Measurements from ENCODE around the gene BAG5. TPM values are rescaled to one million over a fixed set of nuclear protein-coding genes. Genes with fewer than 3 reads are reported as not detected.

BAG5 gene
- total and polyA plus RNA-seq, 2 experiments from 2014 or later = 25.8 to 28.6 TPM

DNA sequence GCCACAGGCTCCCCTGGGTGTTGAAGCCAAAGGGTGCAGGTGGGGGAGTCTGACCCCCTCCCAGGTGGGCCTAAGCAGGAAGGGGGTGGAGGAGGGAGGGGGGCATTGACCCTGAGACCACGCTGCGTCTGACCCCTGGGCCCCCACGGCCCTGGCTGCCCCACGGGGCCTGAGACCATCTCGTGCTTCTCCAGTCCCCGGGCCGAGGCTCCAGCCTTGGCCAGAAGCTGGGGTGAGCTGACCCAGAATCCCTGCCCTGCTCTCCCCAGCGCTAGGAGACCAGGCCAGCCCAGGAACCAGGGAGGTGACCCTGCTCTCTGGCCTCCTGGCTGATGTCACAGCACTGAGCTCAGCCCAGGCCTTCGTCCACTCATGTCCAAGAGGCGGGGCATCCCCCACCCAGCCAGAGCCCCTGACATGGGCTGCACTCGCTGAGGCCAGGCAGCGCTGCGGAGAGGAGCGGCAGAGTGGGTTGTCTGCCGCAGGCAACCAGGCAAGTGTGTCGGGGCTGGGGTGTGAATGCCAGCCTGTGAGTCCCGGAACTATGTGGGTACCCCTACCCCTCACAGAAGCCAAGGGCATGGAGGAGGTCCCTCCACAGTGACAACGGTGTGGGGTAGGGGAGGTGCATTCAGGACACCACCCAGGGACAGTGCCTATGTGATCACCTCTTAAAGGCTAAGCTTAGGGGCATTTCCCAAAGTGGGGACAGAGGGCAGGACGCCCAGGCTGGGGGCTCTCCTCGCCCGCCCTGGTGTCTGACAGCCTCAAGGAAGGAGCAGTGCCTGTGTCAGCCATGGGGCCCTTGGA is 27.2 kb downstream of the BAG5 start:
- Histone ChIP-seq H3K4me3 (no peak overlapping the region), H3K4me2 (ENCODE audit: unreplicated experiment) (no peak overlapping the region), H4K20me1 (ENCODE audit: insufficient read depth) (no peaks in the 10 kb centered on the region), H3K79me2 (ENCODE audit: insufficient read depth) (peaks cover 18% of the 10 kb centered on the region), H3K27ac (no peak overlapping the region), H3K36me3 (ENCODE audit: low read depth) (no peaks in the 10 kb centered on the region), H3K9me2 (ENCODE audit: insufficient read depth) (no peaks in the 10 kb centered on the region), H3K9ac (no peak overlapping the region), H3K27me3 (replicated peaks; ENCODE audit: insufficient read depth) (no peaks in the 10 kb centered on the region), H3K4me1 (ENCODE audit: insufficient read depth) (peaks cover 5% of the 10 kb centered on the region), H3K9me3 (ENCODE audit: low read depth) (no peaks in the 10 kb centered on the region), H3F3A (ENCODE audit: insufficient read depth) (peaks cover 5% of the 10 kb centered on the region; the same call in 1 of the 2 replicates), H2AFZ (no peak overlapping the region)
- in situ Hi-C loops (cut with MboI) = no loop called here
- 88 to 89% methylated on average over 14 to 19 of the region's 21 CpGs for WGBS, 2 experiments (ENCODE audit: low coverage in 1 of 2, low lambda C conversion rate in 2 of 2, missing lambda C conversion rate in 2 of 2)
- no peak for DNase-seq
- TF ChIP-seq EZH2 (IDR thresholded peaks at IDR 0.05; ENCODE audit: insufficient read depth, poor library complexity, severe bottlenecking) (no peak), EZH2phosphoT487 (IDR thresholded peaks at IDR 0.05; ENCODE audit: insufficient read depth, low read depth) (no peak)

DNA sequence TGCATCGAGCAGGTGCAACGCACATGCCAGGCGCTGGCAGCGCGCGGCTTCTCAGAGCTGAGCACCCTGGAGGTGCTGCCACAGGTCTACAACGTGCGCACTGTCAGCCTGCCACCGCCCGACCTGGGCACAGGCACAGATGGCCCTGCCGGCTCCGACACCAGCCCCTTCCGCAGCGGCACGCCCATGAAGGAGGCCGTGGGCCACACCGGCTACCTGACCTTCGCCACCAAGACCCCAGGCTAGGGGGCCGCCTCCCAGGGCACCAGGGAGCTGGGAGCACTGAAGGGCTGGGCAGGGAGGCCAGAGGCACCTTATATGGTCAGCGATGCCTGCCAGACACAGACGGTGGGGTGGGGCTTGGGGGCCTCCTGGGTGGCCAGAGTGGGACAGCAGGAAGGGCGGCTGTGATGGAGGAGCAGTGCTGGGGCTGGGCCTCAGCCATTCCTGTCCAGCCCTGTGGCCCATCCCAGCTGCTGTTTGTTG is 27.8 kb downstream of the BAG5 start:
- TF ChIP-seq EZH2 (IDR thresholded peaks at IDR 0.05; ENCODE audit: insufficient read depth, poor library complexity, severe bottlenecking) = no peak
- no peak for TF ChIP-seq EZH2phosphoT487 (IDR thresholded peaks at IDR 0.05; ENCODE audit: insufficient read depth, low read depth)
- DNase-seq = no peak
- no peak overlapping the region for H3K9ac ChIP-seq
- H3K27me3 ChIP-seq (replicated peaks; ENCODE audit: insufficient read depth) = no peaks in the 10 kb centered on the region
- H3K9me2 ChIP-seq (ENCODE audit: insufficient read depth) = no peaks in the 10 kb centered on the region
- no peaks in the 10 kb centered on the region for H3F3A ChIP-seq (ENCODE audit: insufficient read depth)
- H4K20me1 ChIP-seq (ENCODE audit: insufficient read depth) = no peaks in the 10 kb centered on the region
- no peak overlapping the region for H3K4me3 ChIP-seq
- H3K4me2 ChIP-seq (ENCODE audit: unreplicated experiment) = no peak overlapping the region
- no peaks in the 10 kb centered on the region for H3K9me3 ChIP-seq (ENCODE audit: low read depth)
- no peaks in the 10 kb centered on the region for H3K36me3 ChIP-seq (ENCODE audit: low read depth)
- 93 to 94% methylated on average over 17 to 22 of the region's 22 CpGs for WGBS, 2 experiments (ENCODE audit: low coverage in 1 of 2, low lambda C conversion rate in 2 of 2, missing lambda C conversion rate in 2 of 2)
- no peak overlapping the region for H2AFZ ChIP-seq
- in situ Hi-C loops (cut with MboI) = no loop called here
- 0 out of 2 replicates have a peak, but pooled peaks cover 7% of the 10 kb centered on the region for H3K4me1 ChIP-seq (ENCODE audit: insufficient read depth)
- H3K27ac ChIP-seq = no peak overlapping the region
- peaks cover 24% of the 10 kb centered on the region for H3K79me2 ChIP-seq (ENCODE audit: insufficient read depth)

DNA sequence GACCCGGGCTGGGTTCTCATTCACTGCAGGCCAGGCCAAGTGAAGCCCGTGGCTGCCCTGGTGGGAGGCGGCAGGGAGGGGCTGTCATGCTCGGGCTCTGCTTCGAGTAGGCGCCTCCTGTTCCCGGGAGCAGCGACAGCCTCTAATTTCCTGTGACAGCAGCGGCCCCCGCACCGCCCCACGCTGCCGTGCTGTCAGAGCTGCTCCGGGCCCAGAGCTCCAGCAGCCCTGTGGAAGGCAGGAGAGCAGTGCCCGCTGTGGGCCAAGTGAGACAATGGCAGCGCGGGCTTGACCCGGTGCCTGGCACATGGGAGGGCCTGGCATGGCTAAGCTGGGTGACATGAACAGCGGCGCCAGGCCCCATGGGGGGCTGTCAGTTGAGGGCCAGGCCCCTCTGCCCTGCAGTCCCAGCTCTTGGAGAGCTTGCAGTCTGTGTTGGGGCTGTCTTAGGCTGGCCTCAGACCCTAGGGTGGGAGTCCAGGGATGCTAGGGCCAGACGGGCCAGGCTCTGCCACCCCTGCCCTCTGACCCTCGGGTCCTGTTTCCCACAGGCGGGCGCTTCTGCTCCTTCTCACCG is 28.4 kb downstream of the BAG5 start:
- in situ Hi-C loops (cut with MboI) = no loop called here
- no peak overlapping the region for H3K4me2 ChIP-seq (ENCODE audit: unreplicated experiment)
- H3K27me3 ChIP-seq (replicated peaks; ENCODE audit: insufficient read depth) = no peaks in the 10 kb centered on the region
- no peaks in the 10 kb centered on the region for H3K36me3 ChIP-seq (ENCODE audit: low read depth)
- H3K4me3 ChIP-seq = no peak overlapping the region
- peaks cover 30% of the 10 kb centered on the region for H3K79me2 ChIP-seq (ENCODE audit: insufficient read depth)
- 88 to 91% methylated on average over 23 to 24 of the region's 25 CpGs for WGBS, 2 experiments (ENCODE audit: low coverage in 1 of 2, low lambda C conversion rate in 2 of 2, missing lambda C conversion rate in 2 of 2)
- no peak for DNase-seq
- no peaks in the 10 kb centered on the region for H3K9me3 ChIP-seq (ENCODE audit: low read depth)
- no peak overlapping the region for H3K9ac ChIP-seq
- no peaks in the 10 kb centered on the region for H4K20me1 ChIP-seq (ENCODE audit: insufficient read depth)
- no peak overlapping the region for H2AFZ ChIP-seq
- no peak overlapping the region for H3K27ac ChIP-seq
- no peaks in the 10 kb centered on the region for H3K9me2 ChIP-seq (ENCODE audit: insufficient read depth)
- no peak for TF ChIP-seq EZH2 (IDR thresholded peaks at IDR 0.05; ENCODE audit: insufficient read depth, poor library complexity, severe bottlenecking)
- TF ChIP-seq EZH2phosphoT487 (IDR thresholded peaks at IDR 0.05; ENCODE audit: insufficient read depth, low read depth) = no peak
- 0 out of 2 replicates have a peak, but pooled peaks cover 7% of the 10 kb centered on the region for H3K4me1 ChIP-seq (ENCODE audit: insufficient read depth)
- no peaks in the 10 kb centered on the region for H3F3A ChIP-seq (ENCODE audit: insufficient read depth)

DNA sequence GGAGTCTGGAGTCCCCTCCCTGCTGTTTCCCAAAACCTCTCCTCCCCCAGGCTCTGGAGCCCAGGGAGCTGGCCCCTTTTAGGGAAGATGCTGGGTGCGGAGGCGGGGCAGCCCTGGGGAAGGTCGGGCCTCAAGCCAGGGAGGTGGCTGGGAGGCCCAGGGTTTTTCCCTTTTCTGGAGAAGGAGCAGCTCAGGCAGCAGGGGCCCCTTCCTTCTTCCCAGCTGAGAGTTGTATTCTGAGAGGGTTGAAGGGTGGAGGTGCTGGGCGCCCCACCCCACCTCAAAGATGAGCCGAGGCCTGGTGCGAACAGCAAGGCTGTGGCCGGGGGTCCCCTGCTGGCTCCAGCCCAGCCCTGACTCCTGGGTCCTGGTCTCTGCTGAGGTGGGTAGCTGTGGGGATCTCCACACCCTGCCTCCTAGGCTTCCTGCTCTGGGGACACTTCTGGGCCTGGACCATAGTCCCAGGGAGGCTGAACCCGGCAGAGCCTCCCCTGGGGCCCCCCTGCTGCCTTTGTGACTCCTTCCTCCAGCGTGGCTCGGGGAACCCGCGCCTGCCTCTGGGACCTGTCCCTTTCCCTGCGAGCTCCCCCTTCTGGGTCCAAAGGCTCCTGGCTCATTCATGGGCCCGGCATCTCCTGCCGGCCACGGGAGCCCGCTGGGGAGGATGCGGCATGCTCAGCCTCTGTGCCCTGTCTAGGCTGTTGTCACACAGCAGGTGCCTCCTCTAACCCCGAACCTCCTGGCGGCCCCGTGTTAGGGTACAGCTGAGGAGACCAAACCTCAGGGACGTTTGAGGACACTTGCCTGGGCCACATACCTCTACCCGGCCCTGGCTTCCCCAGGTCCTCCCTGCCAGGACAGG is 29.1 kb downstream of the BAG5 start:
- Histone ChIP-seq H3K27me3 (replicated peaks; ENCODE audit: insufficient read depth) (no peaks in the 10 kb centered on the region), H3K27ac (no peak overlapping the region), H3K4me3 (no peak overlapping the region), H3F3A (ENCODE audit: insufficient read depth) (no peaks in the 10 kb centered on the region), H3K9me3 (ENCODE audit: low read depth) (no peaks in the 10 kb centered on the region), H3K9ac (no peak overlapping the region), H3K9me2 (ENCODE audit: insufficient read depth) (no peaks in the 10 kb centered on the region), H3K79me2 (ENCODE audit: insufficient read depth) (peaks cover 30% of the 10 kb centered on the region), H3K4me2 (ENCODE audit: unreplicated experiment) (no peak overlapping the region), H3K4me1 (ENCODE audit: insufficient read depth) (peaks cover 9% of the 10 kb centered on the region; the same call in 1 of the 2 replicates), H3K36me3 (ENCODE audit: low read depth) (no peaks in the 10 kb centered on the region), H2AFZ (no peak overlapping the region), H4K20me1 (ENCODE audit: insufficient read depth) (no peaks in the 10 kb centered on the region)
- TF ChIP-seq EZH2 (IDR thresholded peaks at IDR 0.05; ENCODE audit: insufficient read depth, poor library complexity, severe bottlenecking) = no peak
- TF ChIP-seq EZH2phosphoT487 (IDR thresholded peaks at IDR 0.05; ENCODE audit: insufficient read depth, low read depth) = no peak
- WGBS, 2 experiments (ENCODE audit: low coverage in 1 of 2, low lambda C conversion rate in 2 of 2, missing lambda C conversion rate in 2 of 2) = 87 to 89% methylated on average over 22 to 23 of the region's 23 CpGs
- in situ Hi-C loops (cut with MboI) = no loop called here
- no peak for DNase-seq
